ENCODE data around the gene ZNF365.
A peak's percentile ranks its signal among the peaks of the same experiment; 100 is the strongest.
"Not testable (repeated sequence)": the region's sequence is repeated elsewhere in the genome, so short reads cannot be mapped to it uniquely, and the experiment has no call there.

ZNF365 gene

GRCh38 chr10:62343000-62343399 lies 31.2 kb upstream of the ZNF365 start:
- Histone ChIP-seq H3K27ac (ENCODE audit: low read length) (no peak overlapping the region), H3K36me3 (ENCODE audit: control insufficient read depth in 2 of 2, insufficient read depth in 2 of 2, low read length in 2 of 2) (no peaks in the 10 kb centered on the region), H3K9ac (ENCODE audit: low read length in 2 of 2) (no peak overlapping the region), H3K4me1 (ENCODE audit: control insufficient read depth, insufficient read depth, low read length) (no peaks in the 10 kb centered on the region), H3K4me3 (ENCODE audit: low read length in 2 of 2) (no peak overlapping the region), H3K27me3 (ENCODE audit: control insufficient read depth in 1 of 2, insufficient read depth in 2 of 2, low read length in 2 of 2) (no peaks in the 10 kb centered on the region), H3K9me3 (ENCODE audit: control insufficient read depth in 2 of 2, low read length in 2 of 2) (peaks cover 7 to 9% of the 10 kb centered on the region in 2 donors)

GRCh38 chr10:62348029-62348428 lies 26.1 kb upstream of the ZNF365 start:
- peaks cover 8 to 9% of the 10 kb centered on the region in 2 donors for H3K9me3 ChIP-seq (ENCODE audit: control insufficient read depth in 2 of 2, low read length in 2 of 2)
- no peaks in the 10 kb centered on the region for H3K4me1 ChIP-seq (ENCODE audit: control insufficient read depth, insufficient read depth, low read length)
- no peak overlapping the region for H3K9ac ChIP-seq (ENCODE audit: low read length in 2 of 2)
- no peak overlapping the region for H3K4me3 ChIP-seq (ENCODE audit: low read length in 2 of 2)
- no peaks in the 10 kb centered on the region for H3K36me3 ChIP-seq (ENCODE audit: control insufficient read depth in 2 of 2, insufficient read depth in 2 of 2, low read length in 2 of 2)
- H3K27ac ChIP-seq (ENCODE audit: low read length) = no peak overlapping the region
- no peaks in the 10 kb centered on the region for H3K27me3 ChIP-seq (ENCODE audit: control insufficient read depth in 1 of 2, insufficient read depth in 2 of 2, low read length in 2 of 2)

- Histone ChIP-seq H3K4me1 (ENCODE audit: control insufficient read depth, insufficient read depth, low read length) (no peaks in the 10 kb centered on the region), H3K4me3 (ENCODE audit: low read length in 2 of 2) (no peak overlapping the region), H3K27ac (ENCODE audit: low read length) (no peak overlapping the region), H3K9ac (ENCODE audit: low read length in 2 of 2) (no peak overlapping the region), H3K27me3 (ENCODE audit: control insufficient read depth in 1 of 2, insufficient read depth in 2 of 2, low read length in 2 of 2) (no peaks in the 10 kb centered on the region), H3K9me3 (ENCODE audit: control insufficient read depth in 2 of 2, low read length in 2 of 2) (peaks cover 2 to 5% of the 10 kb centered on the region in 2 donors), H3K36me3 (ENCODE audit: control insufficient read depth in 2 of 2, insufficient read depth in 2 of 2, low read length in 2 of 2) (no peaks in the 10 kb centered on the region)
Observed at GRCh38 chr10:62352356-62352970, 21.7 kb upstream of the ZNF365 start.

GRCh38 chr10:62354916-62355315 lies 19.3 kb upstream of the ZNF365 start:
- Histone ChIP-seq H3K9me3 (ENCODE audit: control insufficient read depth in 2 of 2, low read length in 2 of 2) (peaks cover 0 to 2% of the 10 kb centered on the region in 2 donors), H3K9ac (ENCODE audit: low read length in 2 of 2) (no peak overlapping the region), H3K27ac (ENCODE audit: low read length) (no peak overlapping the region), H3K4me1 (ENCODE audit: control insufficient read depth, insufficient read depth, low read length) (no peaks in the 10 kb centered on the region), H3K4me3 (ENCODE audit: low read length in 2 of 2) (no peak overlapping the region), H3K27me3 (ENCODE audit: control insufficient read depth in 1 of 2, insufficient read depth in 2 of 2, low read length in 2 of 2) (no peaks in the 10 kb centered on the region), H3K36me3 (ENCODE audit: control insufficient read depth in 2 of 2, insufficient read depth in 2 of 2, low read length in 2 of 2) (no peaks in the 10 kb centered on the region)

DNA sequence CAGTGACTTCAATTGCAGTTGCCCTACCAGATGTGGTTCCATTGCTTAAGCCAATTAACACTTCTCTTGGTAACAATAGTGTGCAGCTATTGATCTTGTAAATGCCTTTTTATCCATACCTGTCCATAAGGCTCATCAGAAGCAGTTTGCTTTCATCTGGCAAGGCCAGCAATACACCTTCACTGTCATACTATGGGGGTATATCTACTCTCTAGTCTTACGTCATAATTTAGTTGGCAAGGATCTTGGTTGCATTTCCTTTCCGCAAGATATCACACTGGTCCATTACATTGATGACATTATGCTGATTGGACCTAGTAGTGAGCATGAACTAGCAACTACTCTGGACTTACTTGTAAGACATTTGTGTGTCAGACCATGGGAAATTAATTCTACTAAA lies 17.7 kb upstream of the ZNF365 start:
- H3K27me3 ChIP-seq (ENCODE audit: control insufficient read depth in 1 of 2, insufficient read depth in 2 of 2, low read length in 2 of 2) = no peaks in the 10 kb centered on the region
- H3K4me1 ChIP-seq (ENCODE audit: control insufficient read depth, insufficient read depth, low read length) = no peaks in the 10 kb centered on the region
- H3K9me3 ChIP-seq (ENCODE audit: control insufficient read depth in 2 of 2, low read length in 2 of 2) = peaks cover 0 to 2% of the 10 kb centered on the region in 2 donors
- no peak overlapping the region for H3K4me3 ChIP-seq (ENCODE audit: low read length in 2 of 2)
- no peak overlapping the region for H3K9ac ChIP-seq (ENCODE audit: low read length in 2 of 2)
- H3K36me3 ChIP-seq (ENCODE audit: control insufficient read depth in 2 of 2, insufficient read depth in 2 of 2, low read length in 2 of 2) = no peaks in the 10 kb centered on the region
- no peak overlapping the region for H3K27ac ChIP-seq (ENCODE audit: low read length)

DNA sequence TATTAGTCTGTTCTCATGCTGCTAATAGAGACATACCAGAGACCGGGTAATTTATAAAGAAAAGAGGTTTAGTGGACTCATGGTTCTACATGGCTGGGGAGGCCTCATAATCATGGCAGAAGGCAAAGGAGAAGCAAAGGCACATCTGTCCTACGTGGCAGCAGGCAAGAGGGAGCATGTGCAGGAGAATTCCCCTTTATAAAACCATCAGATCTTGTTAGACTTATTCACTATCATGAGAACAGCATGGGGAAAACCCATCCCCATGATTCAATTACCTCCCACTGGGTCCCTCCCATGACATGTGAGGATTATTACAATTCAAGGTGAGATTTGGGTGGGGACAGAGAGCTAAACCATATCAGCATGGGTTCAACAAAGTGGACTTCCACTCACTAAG lies 16.0 kb upstream of the ZNF365 start:
- not testable (repeated sequence) for H3K4me1 ChIP-seq (ENCODE audit: control insufficient read depth, insufficient read depth, low read length); H3K4me3 ChIP-seq (ENCODE audit: low read length in 2 of 2); H3K9ac ChIP-seq (ENCODE audit: low read length in 2 of 2); H3K27me3 ChIP-seq (ENCODE audit: control insufficient read depth in 1 of 2, insufficient read depth in 2 of 2, low read length in 2 of 2); H3K9me3 ChIP-seq (ENCODE audit: control insufficient read depth in 2 of 2, low read length in 2 of 2); H3K27ac ChIP-seq (ENCODE audit: low read length); H3K36me3 ChIP-seq (ENCODE audit: control insufficient read depth in 2 of 2, insufficient read depth in 2 of 2, low read length in 2 of 2)

DNA sequence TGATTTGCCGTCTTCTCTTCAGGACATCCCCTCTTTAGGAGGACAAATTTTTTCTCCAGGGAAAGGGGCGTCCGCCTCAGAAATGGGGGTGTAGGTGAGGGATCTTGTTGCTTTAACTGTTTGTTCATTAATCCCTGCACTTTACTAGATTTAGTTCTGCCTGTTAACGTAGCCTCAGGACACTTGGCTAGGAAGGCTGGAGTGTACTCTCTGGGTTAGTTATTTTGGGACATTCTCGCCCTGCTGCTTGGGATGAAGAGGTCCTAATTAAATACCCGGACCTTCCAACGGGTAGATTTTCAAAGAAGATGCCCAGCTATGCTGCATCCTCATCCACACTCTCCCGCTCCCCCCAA lies 552 bp upstream of the ZNF365 start:
- Histone ChIP-seq H3K4me3 (ENCODE audit: low read length in 2 of 2) (peak overlapping the region; percentile 60 to 71), H3K36me3 (ENCODE audit: control insufficient read depth in 2 of 2, insufficient read depth in 2 of 2, low read length in 2 of 2) (no peaks in the 10 kb centered on the region), H3K4me1 (ENCODE audit: control insufficient read depth, insufficient read depth, low read length) (peaks cover 10% of the 10 kb centered on the region), H3K9ac (ENCODE audit: low read length in 2 of 2) (peak overlapping the region in 1 of 2 donors; percentile 44), H3K27me3 (ENCODE audit: control insufficient read depth in 1 of 2, insufficient read depth in 2 of 2, low read length in 2 of 2) (no peaks in the 10 kb centered on the region), H3K9me3 (ENCODE audit: control insufficient read depth in 2 of 2, low read length in 2 of 2) (no peaks in the 10 kb centered on the region), H3K27ac (ENCODE audit: low read length) (no peak overlapping the region)

- Histone ChIP-seq H3K9ac (ENCODE audit: low read length in 2 of 2) (no peak overlapping the region), H3K9me3 (ENCODE audit: control insufficient read depth in 2 of 2, low read length in 2 of 2) (no peaks in the 10 kb centered on the region), H3K4me1 (ENCODE audit: control insufficient read depth, insufficient read depth, low read length) (peaks cover 10% of the 10 kb centered on the region), H3K27me3 (ENCODE audit: control insufficient read depth in 1 of 2, insufficient read depth in 2 of 2, low read length in 2 of 2) (no peaks in the 10 kb centered on the region), H3K4me3 (ENCODE audit: low read length in 2 of 2) (peak overlapping the region; percentile 51 to 71), H3K36me3 (ENCODE audit: control insufficient read depth in 2 of 2, insufficient read depth in 2 of 2, low read length in 2 of 2) (no peaks in the 10 kb centered on the region), H3K27ac (ENCODE audit: low read length) (no peak overlapping the region)
Observed at GRCh38 chr10:62374862-62375710, 917 bp downstream of the ZNF365 start.

- no peak overlapping the region for H3K27ac ChIP-seq (ENCODE audit: low read length)
- no peak overlapping the region for H3K4me3 ChIP-seq (ENCODE audit: low read length in 2 of 2)
- H3K27me3 ChIP-seq (ENCODE audit: control insufficient read depth in 1 of 2, insufficient read depth in 2 of 2, low read length in 2 of 2) = no peaks in the 10 kb centered on the region
- H3K9ac ChIP-seq (ENCODE audit: low read length in 2 of 2) = no peak overlapping the region
- no peaks in the 10 kb centered on the region for H3K9me3 ChIP-seq (ENCODE audit: control insufficient read depth in 2 of 2, low read length in 2 of 2)
- H3K36me3 ChIP-seq (ENCODE audit: control insufficient read depth in 2 of 2, insufficient read depth in 2 of 2, low read length in 2 of 2) = no peaks in the 10 kb centered on the region
- peaks cover 10% of the 10 kb centered on the region for H3K4me1 ChIP-seq (ENCODE audit: control insufficient read depth, insufficient read depth, low read length)
Observed at GRCh38 chr10:62376071-62377025, 2.2 kb downstream of the ZNF365 start.

- Histone ChIP-seq H3K4me3 (ENCODE audit: low read length in 2 of 2) (no peak overlapping the region), H3K27ac (ENCODE audit: low read length) (no peak overlapping the region), H3K9me3 (ENCODE audit: control insufficient read depth in 2 of 2, low read length in 2 of 2) (no peaks in the 10 kb centered on the region), H3K36me3 (ENCODE audit: control insufficient read depth in 2 of 2, insufficient read depth in 2 of 2, low read length in 2 of 2) (no peaks in the 10 kb centered on the region), H3K4me1 (ENCODE audit: control insufficient read depth, insufficient read depth, low read length) (peaks cover 10% of the 10 kb centered on the region), H3K27me3 (ENCODE audit: control insufficient read depth in 1 of 2, insufficient read depth in 2 of 2, low read length in 2 of 2) (no peaks in the 10 kb centered on the region), H3K9ac (ENCODE audit: low read length in 2 of 2) (no peak overlapping the region)
Observed at GRCh38 chr10:62377026-62377415, 2.9 kb downstream of the ZNF365 start.
